ENCODE measurements around the gene KDM2A. TPM values are rescaled to one million over a fixed set of nuclear protein-coding genes. Genes with fewer than 3 reads are reported as not detected.
A peak's percentile ranks its signal among the peaks of the same experiment; 100 is the strongest.

Gene KDM2A
- total and polyA plus RNA-seq, 2 of the 13 experiments (the other 11 are each of a cell fraction or from before 2014, with no cell fraction given) = 31.3 to 31.4 TPM

DNA sequence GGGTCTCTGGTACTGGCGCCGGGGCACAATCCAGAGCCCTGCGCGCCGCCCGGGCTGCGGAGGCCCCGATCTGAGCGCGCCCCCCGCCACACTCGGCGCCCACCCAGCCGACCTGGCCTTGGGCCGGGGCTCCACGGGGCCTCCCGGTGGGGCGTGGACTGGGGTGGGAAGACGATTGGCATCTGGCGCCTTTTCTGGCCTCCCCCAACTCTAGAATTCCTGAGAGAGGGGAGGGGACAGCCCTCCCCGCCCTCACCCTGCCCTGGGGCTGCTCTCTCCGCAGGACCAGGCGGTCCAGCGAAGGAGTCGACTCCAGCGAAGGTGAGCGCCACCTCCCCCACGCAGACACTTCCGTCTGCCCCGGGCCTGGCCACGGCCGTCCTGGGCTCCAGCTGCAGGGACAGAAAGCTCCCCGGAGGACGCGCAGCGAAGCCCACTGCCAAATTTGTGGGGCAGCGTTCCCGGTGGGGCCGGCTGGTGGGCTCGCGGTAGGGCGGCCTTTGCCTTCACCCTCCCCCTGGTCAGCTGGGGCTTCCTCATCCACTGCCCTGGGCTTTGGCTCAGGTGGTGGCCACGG is 184.9 kb downstream of the KDM2A start:
- intact Hi-C loops (cut with micrococcal nuclease; ENCODE audit: unreplicated experiment) (loop anchor here (5.0 kb wide), 1 partner anchor 42 kb away; no protein-coding TSS in a partner anchor), in situ Hi-C loops (cut with HindIII; ENCODE audit: extremely low pct_ligation_motif_present, low pct_unique_long_range_greater_than_20kb) (no loop called here)
- no TSS peak for BruUV-seq (replicated peaks)
- Histone ChIP-seq H4K20me1 (ENCODE audit: insufficient read depth, low read length) (no peaks in the 10 kb centered on the region), H3K36me3 (replicated peaks in 1 of 2; ENCODE audit: control insufficient read depth in 1 of 2, insufficient read depth in 2 of 2, low read length in 2 of 2) (peaks cover 9 to 24% of the 10 kb centered on the region in 2 experiments; a peak in 4 of 5 replicates), H3K4me3 (replicated peaks in 1 of 3; ENCODE audit: insufficient read depth in 1 of 3, low read depth in 2 of 3, low read length in 3 of 3) (peak overlapping the region; percentile 89 to 98 (median 90)), H3K27me3 (ENCODE audit: control insufficient read depth in 1 of 2, insufficient read depth in 2 of 2, low read length in 2 of 2) (no peaks in the 10 kb centered on the region), H3K27ac (ENCODE audit: extremely low read length, insufficient read depth, low read length) (peak overlapping the region; percentile 61), H3K79me2 (ENCODE audit: insufficient read depth, low read length) (peaks cover 5% of the 10 kb centered on the region), H3K4me2 (ENCODE audit: low read depth, low read length) (peak overlapping the region; percentile 82), H2AFZ (ENCODE audit: low read length) (no peak overlapping the region), H3K9ac (ENCODE audit: insufficient read depth, low read depth, low read length) (peak overlapping the region; percentile 87), H3K9me3 (ENCODE audit: low read length) (no peaks in the 10 kb centered on the region), H3K4me1 (ENCODE audit: insufficient read depth, low read length) (peaks cover 20% of the 10 kb centered on the region)
- DNase-seq (ENCODE audit: low spot score) (no peak), FAIRE-seq (no peak), ATAC-seq (peak; percentile 50)
- POLR2A ChIA-PET = interaction anchor here (1.0 to 3.8 kb wide), 10 partner anchors 8 to 98 kb away, joined by 3 to 66 read pairs (median 6); partner anchors contain the start of genes ANKRD13D, CLCF1, POLD4 and PPP1CA
- CTCF ChIA-PET (ENCODE audit: low intra/inter-chr PET ratio, low total read pairs) = no interaction called here
- WGBS (ENCODE audit: low lambda C conversion rate) = no CpG with 5 or more reads among the region's 43 CpGs
- TF ChIP-seq, protein P1, sequence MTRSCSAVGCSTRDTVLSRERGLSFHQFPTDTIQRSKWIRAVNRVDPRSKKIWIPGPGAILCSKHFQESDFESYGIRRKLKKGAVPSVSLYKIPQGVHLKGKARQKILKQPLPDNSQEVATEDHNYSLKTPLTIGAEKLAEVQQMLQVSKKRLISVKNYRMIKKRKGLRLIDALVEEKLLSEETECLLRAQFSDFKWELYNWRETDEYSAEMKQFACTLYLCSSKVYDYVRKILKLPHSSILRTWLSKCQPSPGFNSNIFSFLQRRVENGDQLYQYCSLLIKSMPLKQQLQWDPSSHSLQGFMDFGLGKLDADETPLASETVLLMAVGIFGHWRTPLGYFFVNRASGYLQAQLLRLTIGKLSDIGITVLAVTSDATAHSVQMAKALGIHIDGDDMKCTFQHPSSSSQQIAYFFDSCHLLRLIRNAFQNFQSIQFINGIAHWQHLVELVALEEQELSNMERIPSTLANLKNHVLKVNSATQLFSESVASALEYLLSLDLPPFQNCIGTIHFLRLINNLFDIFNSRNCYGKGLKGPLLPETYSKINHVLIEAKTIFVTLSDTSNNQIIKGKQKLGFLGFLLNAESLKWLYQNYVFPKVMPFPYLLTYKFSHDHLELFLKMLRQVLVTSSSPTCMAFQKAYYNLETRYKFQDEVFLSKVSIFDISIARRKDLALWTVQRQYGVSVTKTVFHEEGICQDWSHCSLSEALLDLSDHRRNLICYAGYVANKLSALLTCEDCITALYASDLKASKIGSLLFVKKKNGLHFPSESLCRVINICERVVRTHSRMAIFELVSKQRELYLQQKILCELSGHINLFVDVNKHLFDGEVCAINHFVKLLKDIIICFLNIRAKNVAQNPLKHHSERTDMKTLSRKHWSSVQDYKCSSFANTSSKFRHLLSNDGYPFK (CRISPR knock-in tag; IDR thresholded peaks at IDR 0.05; ENCODE audit: borderline replicate concordance) = peak; percentile 12; the same call in 1 of the 2 replicates
- TF ChIP-seq, protein P2, sequence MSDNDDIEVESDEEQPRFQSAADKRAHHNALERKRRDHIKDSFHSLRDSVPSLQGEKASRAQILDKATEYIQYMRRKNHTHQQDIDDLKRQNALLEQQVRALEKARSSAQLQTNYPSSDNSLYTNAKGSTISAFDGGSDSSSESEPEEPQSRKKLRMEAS (IDR thresholded peaks at IDR 0.05) = peak; percentile 2; the same call in 1 of the 2 replicates
- TF ChIP-seq MTA1 (CRISPR knock-in tag; IDR thresholded peaks at IDR 0.05; ENCODE audit: borderline replicate concordance) = peak; percentile 21; the same call in 1 of the 2 replicates
- 0 out of 2 replicates have a peak, but pooled peaks have one; percentile 37 for TF ChIP-seq DMAP1 (CRISPR knock-in tag; IDR thresholded peaks at IDR 0.05)
- no peak for TF ChIP-seq ZNF460 (CRISPR knock-in tag; IDR thresholded peaks at IDR 0.05; ENCODE audit: borderline replicate concordance)
- peak; percentile 20; the same call in 1 of the 2 replicates for TF ChIP-seq ZNF501 (CRISPR knock-in tag; IDR thresholded peaks at IDR 0.05)
- TF ChIP-seq ZNF790 (CRISPR knock-in tag; IDR thresholded peaks at IDR 0.05; ENCODE audit: borderline replicate concordance) = 0 out of 2 replicates have a peak, but pooled peaks have one; percentile 5
- 0 out of 2 replicates have a peak, but pooled peaks have one; percentile 35 for TF ChIP-seq SRY (CRISPR knock-in tag; IDR thresholded peaks at IDR 0.05)
- TF ChIP-seq ELF1 (CRISPR knock-in tag; IDR thresholded peaks at IDR 0.05) = 0 out of 2 replicates have a peak, but pooled peaks have one; percentile 18
- TF ChIP-seq ZNF782 (CRISPR knock-in tag; IDR thresholded peaks at IDR 0.05; ENCODE audit: borderline replicate concordance) = 0 out of 2 replicates have a peak, but pooled peaks have one; percentile 41
- peak; percentile 12; the same call in 1 of the 2 replicates for TF ChIP-seq SPEN (CRISPR knock-in tag; IDR thresholded peaks at IDR 0.05; ENCODE audit: low read depth)
- TF ChIP-seq KLF16 (CRISPR knock-in tag; IDR thresholded peaks at IDR 0.05) = 0 out of 4 replicates have a peak, but pooled peaks of 1 of the 2 experiments have one; percentile 36
- 0 out of 2 replicates have a peak, but pooled peaks have one; percentile 4 for TF ChIP-seq GATAD2A (CRISPR knock-in tag; IDR thresholded peaks at IDR 0.05)
- 0 out of 2 replicates have a peak, but pooled peaks have one; percentile 51 for TF ChIP-seq ZSCAN25 (CRISPR knock-in tag; IDR thresholded peaks at IDR 0.05)
- TF ChIP-seq TBX2 (CRISPR knock-in tag; IDR thresholded peaks at IDR 0.05; ENCODE audit: borderline replicate concordance) = peak; percentile 46; the same call in 1 of the 2 replicates
- TF ChIP-seq, protein P3, sequence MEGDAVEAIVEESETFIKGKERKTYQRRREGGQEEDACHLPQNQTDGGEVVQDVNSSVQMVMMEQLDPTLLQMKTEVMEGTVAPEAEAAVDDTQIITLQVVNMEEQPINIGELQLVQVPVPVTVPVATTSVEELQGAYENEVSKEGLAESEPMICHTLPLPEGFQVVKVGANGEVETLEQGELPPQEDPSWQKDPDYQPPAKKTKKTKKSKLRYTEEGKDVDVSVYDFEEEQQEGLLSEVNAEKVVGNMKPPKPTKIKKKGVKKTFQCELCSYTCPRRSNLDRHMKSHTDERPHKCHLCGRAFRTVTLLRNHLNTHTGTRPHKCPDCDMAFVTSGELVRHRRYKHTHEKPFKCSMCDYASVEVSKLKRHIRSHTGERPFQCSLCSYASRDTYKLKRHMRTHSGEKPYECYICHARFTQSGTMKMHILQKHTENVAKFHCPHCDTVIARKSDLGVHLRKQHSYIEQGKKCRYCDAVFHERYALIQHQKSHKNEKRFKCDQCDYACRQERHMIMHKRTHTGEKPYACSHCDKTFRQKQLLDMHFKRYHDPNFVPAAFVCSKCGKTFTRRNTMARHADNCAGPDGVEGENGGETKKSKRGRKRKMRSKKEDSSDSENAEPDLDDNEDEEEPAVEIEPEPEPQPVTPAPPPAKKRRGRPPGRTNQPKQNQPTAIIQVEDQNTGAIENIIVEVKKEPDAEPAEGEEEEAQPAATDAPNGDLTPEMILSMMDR (CRISPR knock-in tag; IDR thresholded peaks at IDR 0.05) = 0 out of 2 replicates have a peak, but pooled peaks have one; percentile 16
